Stimulated activated CD4-positive, alpha-beta T cell treated with anti-CD3 and anti-CD28 coated beads, TNF-alpha, amount 100 ng/mL, for 24 hours (primary cell): ENCODE measurements around the gene E2F1.

Experiments
- DNase-seq, 3 experiments: peaks; one replicate each; pipeline ENCODE4 v3.0.0-alpha.2; 2020; ENCODE audit warnings: low read depth in 3 of 3

Gene E2F1, protein sequence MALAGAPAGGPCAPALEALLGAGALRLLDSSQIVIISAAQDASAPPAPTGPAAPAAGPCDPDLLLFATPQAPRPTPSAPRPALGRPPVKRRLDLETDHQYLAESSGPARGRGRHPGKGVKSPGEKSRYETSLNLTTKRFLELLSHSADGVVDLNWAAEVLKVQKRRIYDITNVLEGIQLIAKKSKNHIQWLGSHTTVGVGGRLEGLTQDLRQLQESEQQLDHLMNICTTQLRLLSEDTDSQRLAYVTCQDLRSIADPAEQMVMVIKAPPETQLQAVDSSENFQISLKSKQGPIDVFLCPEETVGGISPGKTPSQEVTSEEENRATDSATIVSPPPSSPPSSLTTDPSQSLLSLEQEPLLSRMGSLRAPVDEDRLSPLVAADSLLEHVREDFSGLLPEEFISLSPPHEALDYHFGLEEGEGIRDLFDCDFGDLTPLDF

DNA sequence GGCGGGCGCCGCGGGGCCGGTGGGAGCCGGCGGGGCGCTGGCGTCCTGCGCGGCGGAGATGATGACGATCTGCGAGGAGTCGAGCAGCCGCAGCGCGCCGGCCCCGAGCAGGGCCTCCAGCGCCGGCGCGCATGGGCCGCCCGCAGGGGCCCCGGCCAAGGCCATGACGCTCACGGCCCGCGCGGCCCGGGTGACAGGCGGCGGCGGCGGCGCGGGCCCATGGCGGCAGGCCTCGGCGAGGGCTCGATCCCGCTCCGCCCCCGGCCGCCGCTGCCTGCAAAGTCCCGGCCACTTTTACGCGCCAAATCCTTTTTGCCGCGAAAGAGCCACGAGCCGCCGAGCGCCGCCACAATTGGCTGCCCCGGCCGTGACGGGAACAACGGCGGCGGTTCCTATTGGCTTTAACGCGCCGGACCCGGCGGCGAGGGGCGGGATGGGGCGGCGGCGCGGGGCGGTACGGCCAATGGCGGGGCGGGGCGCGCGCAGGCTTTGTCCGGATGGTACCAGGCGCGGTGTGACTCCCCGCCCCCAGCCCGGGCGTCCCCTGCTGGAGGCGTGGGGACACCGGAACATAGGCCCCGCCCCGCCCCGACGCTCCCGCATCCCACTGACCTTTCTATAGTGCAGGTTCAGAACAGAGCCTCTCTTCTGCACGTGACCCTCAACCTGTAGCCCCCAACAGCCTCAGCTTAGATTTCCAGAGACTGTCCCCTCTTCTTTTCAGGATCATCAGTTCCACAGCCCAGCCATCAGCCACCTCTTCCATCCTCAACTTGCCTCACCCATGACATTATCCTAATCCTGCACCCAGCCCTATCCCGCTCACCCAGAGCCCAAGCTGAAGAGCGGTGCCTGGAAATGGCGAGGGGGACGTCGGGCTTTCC, at the start of gene E2F1:
E2F1 (minus strand) TSS at position 286 of the 884 bp plus-strand sequence; CDS start at position 165, 121 bp downstream.
- peak; percentile 87 to 97 (median 93) for DNase-seq

GRCh38 chr20:33733654-33734576, 47.7 kb upstream of the E2F1 start:
- no peak for DNase-seq

GRCh38 chr20:33732166-33732970, 46.2 kb upstream of the E2F1 start:
- DNase-seq: peak; percentile 50 to 80 (median 64)

DNA sequence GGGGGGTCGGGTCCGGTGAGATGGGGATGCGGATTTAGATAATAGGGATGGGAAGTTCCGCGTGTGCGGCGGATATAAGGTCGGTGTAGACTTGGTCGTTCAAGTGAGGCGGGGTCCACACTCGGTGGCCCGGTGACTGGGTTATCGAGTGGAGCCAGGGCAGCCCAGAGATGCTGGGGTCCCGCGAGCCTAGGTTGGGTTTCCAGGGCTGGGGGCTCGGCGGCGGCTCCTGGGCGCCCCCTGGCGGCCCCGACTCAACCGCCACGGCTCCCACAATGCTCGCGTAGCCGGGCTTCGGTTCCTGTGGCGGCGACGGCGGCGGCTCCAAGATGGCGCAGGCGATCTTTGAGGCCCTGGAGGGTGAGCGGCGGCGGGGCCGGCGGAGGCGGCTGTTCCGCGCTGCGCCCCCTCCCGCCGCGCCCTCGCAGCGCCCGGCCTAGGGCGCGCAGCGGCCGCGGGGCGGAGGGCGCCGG, 45.5 kb upstream of the E2F1 start, which contains the start of gene ZNF341:
ZNF341 (plus strand) TSS at position 304 of the 473 bp plus-strand sequence; CDS start at position 330, 26 bp downstream.
- peak; percentile 80 to 89 (median 81) for DNase-seq

DNA sequence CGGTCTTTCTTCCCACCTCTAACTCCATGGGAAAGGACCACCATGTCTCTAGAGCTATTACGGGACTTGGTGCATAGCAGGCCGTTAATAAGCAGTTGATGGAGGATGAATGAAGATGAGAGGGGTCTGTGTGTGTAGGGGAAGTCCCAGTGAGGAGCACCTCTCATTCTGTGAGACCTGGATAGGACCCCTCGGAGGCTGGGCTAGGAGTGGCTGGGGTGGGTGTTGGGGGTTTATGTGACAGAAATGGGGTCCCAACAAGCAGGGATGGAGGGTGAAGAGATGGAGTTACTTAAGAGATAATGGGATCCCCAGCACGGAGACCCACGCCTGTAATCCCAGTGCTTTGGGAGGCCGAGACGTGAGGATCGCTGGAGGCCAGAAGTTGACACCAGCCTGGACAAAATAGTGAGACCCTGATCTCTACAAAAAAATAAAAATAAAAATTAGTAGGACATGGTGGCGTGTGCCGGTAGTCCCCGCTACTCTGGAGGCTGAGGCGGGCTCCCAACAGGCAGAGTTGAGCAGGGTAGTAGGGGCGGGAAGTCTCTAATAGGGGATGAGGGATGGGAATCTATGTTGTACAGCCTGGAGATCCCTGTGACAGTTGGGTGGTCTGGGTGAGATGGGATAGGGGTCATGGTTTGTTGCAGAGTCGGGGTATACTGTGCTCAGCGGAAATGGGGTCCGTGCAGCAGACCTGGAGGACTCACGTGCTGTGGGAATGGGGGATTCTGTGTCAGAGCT, 44.9 kb upstream of the E2F1 start:
- no peak for DNase-seq

DNA sequence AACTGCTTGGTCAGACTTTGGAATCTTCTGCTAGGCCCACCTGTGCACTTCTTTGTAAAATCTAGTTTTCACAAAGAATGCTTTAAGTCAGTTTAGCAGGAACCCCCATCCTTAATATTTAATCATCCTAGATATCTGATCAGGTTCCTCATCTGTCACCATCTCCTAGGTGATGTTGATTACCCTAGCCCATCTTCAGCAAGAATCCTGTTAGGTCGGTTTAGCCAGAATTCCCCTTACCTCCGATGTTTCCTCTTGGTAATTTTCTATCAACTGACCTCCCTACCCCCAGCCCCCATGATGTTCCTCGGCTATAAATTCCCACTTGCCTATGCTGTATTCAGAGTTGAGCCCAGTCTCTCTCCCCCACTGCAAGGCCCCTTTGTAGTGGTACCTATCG, 42.9 kb upstream of the E2F1 start:
- DNase-seq: no peak

GRCh38 chr20:33728463-33728862, 42.3 kb upstream of the E2F1 start:
- no peak for DNase-seq

- DNase-seq: no peak
Measured at GRCh38 chr20:33727806-33728205, 41.6 kb upstream of the E2F1 start.

DNA sequence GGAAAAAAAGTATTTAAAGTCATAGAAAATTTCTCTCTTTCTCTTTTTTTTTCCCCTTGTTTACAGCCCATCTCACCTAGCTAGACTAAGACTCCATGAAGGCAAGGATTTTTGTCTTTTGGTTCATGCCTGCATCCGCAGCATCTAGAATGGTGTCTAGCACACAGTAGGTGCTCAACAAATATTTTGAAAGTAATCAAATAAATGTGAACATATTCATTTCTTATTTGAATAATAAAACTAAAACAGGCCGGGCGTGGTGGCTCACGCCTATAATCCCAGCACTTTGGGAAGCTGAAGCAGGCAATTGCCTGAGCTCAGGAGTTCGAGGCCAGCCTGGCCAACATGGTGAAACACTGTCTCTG, 40.9 kb upstream of the E2F1 start:
- DNase-seq: no peak

- DNase-seq: no peak
Measured at GRCh38 chr20:33725607-33726264, 39.6 kb upstream of the E2F1 start.

DNA sequence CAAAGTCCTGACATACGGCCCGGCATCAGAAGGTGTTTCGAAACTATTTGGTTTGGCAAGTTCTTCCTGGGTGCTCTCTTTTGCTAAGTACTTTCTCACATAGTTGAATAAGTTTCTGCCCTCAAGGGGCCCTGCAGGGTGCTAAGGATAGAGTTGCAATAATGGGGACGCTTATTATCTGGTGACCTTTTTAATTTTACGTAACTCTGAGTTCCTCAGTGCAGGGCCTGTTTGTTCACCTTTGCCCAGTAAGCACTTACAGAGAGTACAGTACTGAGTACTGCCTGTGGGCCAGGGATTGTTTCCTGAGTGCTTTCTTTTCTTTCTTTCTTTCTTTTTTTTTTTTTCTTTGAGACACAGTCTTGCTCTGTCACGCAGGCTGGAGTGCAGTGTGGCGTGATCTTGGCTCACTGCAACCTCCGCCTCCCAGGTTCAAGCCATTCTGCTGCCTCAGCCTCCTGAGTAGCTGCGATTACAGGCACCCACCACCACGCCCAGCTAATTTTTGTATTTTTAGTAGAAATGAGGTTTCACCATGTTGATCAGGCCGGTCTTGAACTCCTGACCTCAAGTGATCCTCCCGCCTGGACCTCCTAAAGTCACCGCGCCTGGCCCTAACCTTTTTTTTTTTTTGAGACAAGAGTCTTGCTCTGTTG, 38.4 kb upstream of the E2F1 start:
- no peak for DNase-seq

GRCh38 chr20:33721391-33722140, 35.4 kb upstream of the E2F1 start:
- DNase-seq: no peak

DNA sequence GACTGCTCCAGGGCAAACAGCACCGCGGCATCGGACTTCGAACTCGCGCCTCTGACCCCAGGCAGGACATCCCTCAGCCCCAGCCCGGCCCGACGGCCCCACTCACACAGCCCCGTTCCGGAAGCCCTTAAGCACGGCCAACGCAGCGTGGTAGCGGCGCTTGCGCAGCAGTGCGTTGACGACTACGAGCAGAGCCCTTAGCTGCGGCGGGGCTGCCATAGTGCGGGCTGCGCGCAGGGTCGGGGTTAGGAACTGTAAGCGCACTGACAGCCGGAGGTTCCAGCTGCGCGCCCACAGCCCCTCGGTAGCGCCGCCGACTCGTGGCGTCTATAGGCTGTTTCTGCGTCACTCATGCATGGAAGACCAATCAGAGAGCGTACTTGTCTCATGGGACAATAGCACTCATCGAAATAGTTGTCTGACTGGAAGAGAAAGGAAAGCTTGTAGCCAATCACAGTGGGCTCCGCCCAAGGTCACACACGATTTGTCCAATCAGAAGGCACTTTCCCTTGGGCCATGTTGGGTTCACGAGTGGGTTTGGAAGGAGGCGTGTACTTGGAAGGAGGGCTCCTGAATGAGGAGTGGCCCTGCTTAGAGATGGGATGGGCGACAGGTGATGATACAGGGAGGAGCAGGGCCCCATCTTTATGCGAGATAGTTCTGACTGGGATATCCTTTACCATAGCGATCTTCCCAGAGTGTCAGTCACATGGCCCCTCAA, 34.0 kb upstream of the E2F1 start, which contains the start of gene PXMP4:
PXMP4 (minus strand) TSS at position 322 of the 721 bp plus-strand sequence; CDS start at position 219, 103 bp downstream.
- peak; percentile 71 to 84 (median 82) for DNase-seq

- DNase-seq: peak in 1 of 3 experiments; percentile 4
Measured at GRCh38 chr20:33719277-33719988, 33.2 kb upstream of the E2F1 start.

GRCh38 chr20:33716498-33716897, 30.3 kb upstream of the E2F1 start:
- DNase-seq: no peak

DNA sequence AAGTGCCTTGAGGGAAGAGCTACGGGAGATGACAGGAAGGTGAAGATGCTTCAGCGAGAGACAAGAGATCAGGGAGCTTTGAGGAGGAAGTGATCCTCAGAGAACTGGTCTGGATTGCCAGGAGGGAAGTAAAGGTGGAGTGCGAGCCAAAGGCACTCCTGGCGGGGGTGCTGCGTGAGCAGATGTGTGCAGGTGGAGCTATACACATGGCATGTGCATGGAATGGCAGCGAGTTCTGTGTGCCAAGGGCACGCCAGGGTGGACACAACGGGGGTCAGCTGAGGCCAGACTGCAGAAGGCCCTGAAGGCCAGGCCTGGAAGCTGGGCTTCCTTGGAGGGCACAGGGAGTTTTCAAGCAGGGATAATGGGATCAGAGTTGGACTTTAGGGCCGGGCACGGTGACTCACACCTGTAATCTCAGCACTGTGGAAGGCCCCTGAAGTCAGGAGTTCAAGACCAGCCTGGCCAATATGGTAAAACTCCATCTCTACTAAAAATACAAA, 27.7 kb upstream of the E2F1 start:
- no peak for DNase-seq
